Measurements from ENCODE around the gene RAMACL. TPM values are rescaled to one million over a fixed set of nuclear protein-coding genes. Genes with fewer than 3 reads are reported as not detected.

Gene RAMACL
- total and polyA plus RNA-seq, 2 of the 13 experiments (the other 11 are each of a cell fraction or from before 2014, with no cell fraction given), result 0.09 to 0.29 TPM

DNA sequence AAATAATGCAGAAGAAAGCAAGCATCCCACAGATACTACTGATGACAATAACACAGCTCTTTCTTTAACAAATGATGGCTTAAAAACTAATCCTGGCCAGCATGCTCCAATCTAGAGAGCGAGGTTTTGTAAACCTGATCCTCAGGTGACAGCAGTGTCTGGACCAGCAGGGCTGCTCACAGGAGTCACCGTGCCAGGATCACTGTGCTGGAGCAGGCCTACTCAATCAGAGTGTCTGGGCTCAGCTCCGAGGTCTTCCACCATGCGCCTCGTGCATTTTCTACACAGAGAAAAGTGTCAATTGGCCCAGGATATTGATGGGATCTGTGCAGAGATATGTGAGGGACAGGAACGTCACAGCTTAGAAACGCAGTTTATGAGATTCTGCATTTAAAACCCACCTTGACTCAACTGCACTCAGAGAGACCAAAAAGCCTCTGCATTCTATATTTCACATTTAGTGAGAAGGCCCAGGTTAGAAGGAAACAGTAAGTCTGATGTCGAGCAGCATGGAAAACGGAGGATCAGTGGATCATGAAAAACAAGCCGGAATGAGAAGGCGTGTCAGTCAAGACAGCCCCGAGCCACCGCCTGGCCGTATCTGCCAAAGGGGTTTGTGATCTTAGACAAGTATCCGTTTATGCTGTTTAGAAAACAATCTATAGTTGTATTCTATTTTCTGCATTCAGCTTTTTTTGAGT is 7.8 kb downstream of the RAMACL start (continued):
- TF ChIP-seq, protein P1, sequence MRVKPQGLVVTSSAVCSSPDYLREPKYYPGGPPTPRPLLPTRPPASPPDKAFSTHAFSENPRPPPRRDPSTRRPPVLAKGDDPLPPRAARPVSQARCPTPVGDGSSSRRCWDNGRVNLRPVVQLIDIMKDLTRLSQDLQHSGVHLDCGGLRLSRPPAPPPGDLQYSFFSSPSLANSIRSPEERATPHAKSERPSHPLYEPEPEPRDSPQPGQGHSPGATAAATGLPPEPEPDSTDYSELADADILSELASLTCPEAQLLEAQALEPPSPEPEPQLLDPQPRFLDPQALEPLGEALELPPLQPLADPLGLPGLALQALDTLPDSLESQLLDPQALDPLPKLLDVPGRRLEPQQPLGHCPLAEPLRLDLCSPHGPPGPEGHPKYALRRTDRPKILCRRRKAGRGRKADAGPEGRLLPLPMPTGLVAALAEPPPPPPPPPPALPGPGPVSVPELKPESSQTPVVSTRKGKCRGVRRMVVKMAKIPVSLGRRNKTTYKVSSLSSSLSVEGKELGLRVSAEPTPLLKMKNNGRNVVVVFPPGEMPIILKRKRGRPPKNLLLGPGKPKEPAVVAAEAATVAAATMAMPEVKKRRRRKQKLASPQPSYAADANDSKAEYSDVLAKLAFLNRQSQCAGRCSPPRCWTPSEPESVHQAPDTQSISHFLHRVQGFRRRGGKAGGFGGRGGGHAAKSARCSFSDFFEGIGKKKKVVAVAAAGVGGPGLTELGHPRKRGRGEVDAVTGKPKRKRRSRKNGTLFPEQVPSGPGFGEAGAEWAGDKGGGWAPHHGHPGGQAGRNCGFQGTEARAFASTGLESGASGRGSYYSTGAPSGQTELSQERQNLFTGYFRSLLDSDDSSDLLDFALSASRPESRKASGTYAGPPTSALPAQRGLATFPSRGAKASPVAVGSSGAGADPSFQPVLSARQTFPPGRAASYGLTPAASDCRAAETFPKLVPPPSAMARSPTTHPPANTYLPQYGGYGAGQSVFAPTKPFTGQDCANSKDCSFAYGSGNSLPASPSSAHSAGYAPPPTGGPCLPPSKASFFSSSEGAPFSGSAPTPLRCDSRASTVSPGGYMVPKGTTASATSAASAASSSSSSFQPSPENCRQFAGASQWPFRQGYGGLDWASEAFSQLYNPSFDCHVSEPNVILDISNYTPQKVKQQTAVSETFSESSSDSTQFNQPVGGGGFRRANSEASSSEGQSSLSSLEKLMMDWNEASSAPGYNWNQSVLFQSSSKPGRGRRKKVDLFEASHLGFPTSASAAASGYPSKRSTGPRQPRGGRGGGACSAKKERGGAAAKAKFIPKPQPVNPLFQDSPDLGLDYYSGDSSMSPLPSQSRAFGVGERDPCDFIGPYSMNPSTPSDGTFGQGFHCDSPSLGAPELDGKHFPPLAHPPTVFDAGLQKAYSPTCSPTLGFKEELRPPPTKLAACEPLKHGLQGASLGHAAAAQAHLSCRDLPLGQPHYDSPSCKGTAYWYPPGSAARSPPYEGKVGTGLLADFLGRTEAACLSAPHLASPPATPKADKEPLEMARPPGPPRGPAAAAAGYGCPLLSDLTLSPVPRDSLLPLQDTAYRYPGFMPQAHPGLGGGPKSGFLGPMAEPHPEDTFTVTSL (CRISPR knock-in tag; IDR thresholded peaks at IDR 0.05; ENCODE audit: borderline replicate concordance), result no peak
- TF ChIP-seq FOXA1 (IDR thresholded peaks at IDR 0.05), result no peak
- TF ChIP-seq FOXA1 (CRISPR knock-in tag; IDR thresholded peaks at IDR 0.05), result no peak

DNA sequence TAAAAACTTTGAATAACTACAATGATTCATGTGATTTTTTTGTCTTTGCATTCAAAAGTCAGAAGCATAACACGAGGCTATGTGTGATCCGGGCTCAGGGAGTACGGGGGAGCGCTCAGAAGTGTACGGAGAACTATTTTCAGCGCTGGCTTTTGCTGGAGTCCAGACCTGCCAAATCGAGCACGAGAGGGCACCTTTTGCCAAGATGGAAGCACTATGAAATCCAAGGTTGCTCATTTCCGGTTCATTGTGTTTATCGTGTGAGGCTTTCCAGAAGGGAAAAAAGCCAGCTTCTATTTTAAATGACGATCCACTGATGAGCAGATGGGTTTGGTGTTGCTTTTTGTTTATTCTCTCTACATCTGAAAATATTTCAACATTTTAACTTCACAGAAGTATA is 11.3 kb downstream of the RAMACL start:
- WGBS (ENCODE audit: low lambda C conversion rate), result 37% methylated on average over 11 of the region's 11 CpGs
- no peak for FAIRE-seq
- no peak overlapping the region for H3K4me2 ChIP-seq (ENCODE audit: low read depth, low read length)

More for the DNA sequence above, 11.3 kb downstream of the RAMACL start:
- Histone ChIP-seq H3K9me3 (ENCODE audit: low read length) (no peaks in the 10 kb centered on the region), H4K20me1 (ENCODE audit: insufficient read depth, low read length) (no peaks in the 10 kb centered on the region), H3K4me3 (replicated peaks in 1 of 3; ENCODE audit: insufficient read depth in 1 of 3, low read depth in 2 of 3, low read length in 3 of 3) (no peak overlapping the region), H3K36me3 (replicated peaks in 1 of 2; ENCODE audit: control insufficient read depth in 1 of 2, insufficient read depth in 2 of 2, low read length in 2 of 2) (no peaks in the 10 kb centered on the region), H3K27ac (ENCODE audit: extremely low read length, insufficient read depth, low read length) (no peak overlapping the region), H3K27me3 (ENCODE audit: control insufficient read depth in 1 of 2, insufficient read depth in 2 of 2, low read length in 2 of 2) (peaks cover 4 to 55% of the 10 kb centered on the region in 2 experiments; a peak in 4 of 5 replicates), H3K79me2 (ENCODE audit: insufficient read depth, low read length) (no peaks in the 10 kb centered on the region), H2AFZ (ENCODE audit: low read length) (no peak overlapping the region), H3K9ac (ENCODE audit: insufficient read depth, low read depth, low read length) (no peak overlapping the region), H3K4me1 (ENCODE audit: insufficient read depth, low read length) (no peaks in the 10 kb centered on the region)
- CTCF ChIA-PET (ENCODE audit: low intra/inter-chr PET ratio, low total read pairs), result no interaction called here
- no peak for TF ChIP-seq KLF15 (CRISPR knock-in tag; IDR thresholded peaks at IDR 0.05; ENCODE audit: borderline replicate concordance)
- no peak for DNase-seq (ENCODE audit: low spot score)
- in situ Hi-C loops (cut with HindIII; ENCODE audit: extremely low pct_ligation_motif_present, low pct_unique_long_range_greater_than_20kb) (no loop called here), intact Hi-C loops (cut with micrococcal nuclease; ENCODE audit: unreplicated experiment) (no loop called here)
- BruUV-seq (replicated peaks), result no TSS peak
- ATAC-seq, result no peak
- POLR2A ChIA-PET, result no interaction called here

Measured in HepG2 (cell line).